Prostate gland (tissue), 2 donors: ENCODE results near the gene RAB3GAP2. TPM values are rescaled to one million over a fixed set of nuclear protein-coding genes. Genes with fewer than 3 reads are reported as not detected.

Experiments
- DNase-seq: peaks from one replicate; pipeline ENCODE4 v3.0.0-alpha.2; 2019; ENCODE audit warnings: low spot score
- H3K27ac ChIP-seq, 2 donors: fragments of 200-600 bp; sonication (generic); 2 replicates each; pipeline ENCODE4 v1.5.1; 2017 to 2019
- H3K27me3 ChIP-seq: fragments of 200-600 bp; sonication (generic); replicated peaks from 2 replicates; pipeline ENCODE4 v1.5.1; 2019; ENCODE audit not compliant: insufficient read depth
- H3K36me3 ChIP-seq, 2 donors: fragments of 200-600 bp; sonication (generic); 1 replicate in 1 of 2; 2 replicates in 1 of 2; pipeline versions ENCODE4 v1.5.1 to v1.8.1; 2017 to 2019
- H3K4me1 ChIP-seq: fragments of 200-600 bp; sonication (generic); replicated peaks from 2 replicates; pipeline ENCODE4 v1.5.1; 2019
- H3K4me3 ChIP-seq, 2 donors: fragments of 200-600 bp; sonication (generic); 2 replicates each; pipeline ENCODE4 v1.5.1; 2017 to 2019
- H3K9me3 ChIP-seq: fragments of 200-600 bp; sonication (generic); 2 replicates; pipeline ENCODE4 v1.5.1; 2017
- POLR2A ChIP-seq: fragments of 450-650 bp; IDR thresholded peaks from one replicate; pipeline ENCODE4 v1.6.1; 2016; ENCODE audit warnings: antibody characterized with exemption, mild to moderate bottlenecking
- POLR2AphosphoS5 ChIP-seq: sonication (generic); formaldehyde crosslinking; IDR thresholded peaks from one replicate; pipeline ENCODE4 v1.6.1; 2017; ENCODE audit warnings: antibody characterized with exemption
- WGBS: methylation state at CpG from one replicate; pipeline ENCODE4 v1.1.5; 2018; 5-methylcytosine and 5-hydroxymethylcytosine counted together
- intact Hi-C: fragments of 100-400 bp; cut with DNase I; formaldehyde crosslinking; loops from one replicate; pipeline ENCODE4 v1.14.2; 2022
- total RNA-seq, 2 donors: library from RNA; depleted of rRNA; stranded (reverse); fragments of >200 nt; gene quantifications; one replicate each; pipeline ENCODE4 v1.1.0, GENCODE V29; 2016
- TF ChIP-seq, protein P1 (sequence below), 4 experiments: fragments of 200-600 bp in 2 of 4; fragments of 450-650 bp in 2 of 4; sonication (generic) in 2 of 4; IDR thresholded peaks; 1 replicate in 3 of 4; 2 replicates in 1 of 4; pipeline ENCODE4 v1.5.1; 2016 to 2019; ENCODE audit warnings: antibody characterized with exemption in 4 of 4, mild to moderate bottlenecking in 2 of 4, moderate library complexity in 2 of 4

The RAB3GAP2 gene
- total RNA-seq, 2 donors from 2014 or later, result 17.6 to 20.7 TPM

DNA sequence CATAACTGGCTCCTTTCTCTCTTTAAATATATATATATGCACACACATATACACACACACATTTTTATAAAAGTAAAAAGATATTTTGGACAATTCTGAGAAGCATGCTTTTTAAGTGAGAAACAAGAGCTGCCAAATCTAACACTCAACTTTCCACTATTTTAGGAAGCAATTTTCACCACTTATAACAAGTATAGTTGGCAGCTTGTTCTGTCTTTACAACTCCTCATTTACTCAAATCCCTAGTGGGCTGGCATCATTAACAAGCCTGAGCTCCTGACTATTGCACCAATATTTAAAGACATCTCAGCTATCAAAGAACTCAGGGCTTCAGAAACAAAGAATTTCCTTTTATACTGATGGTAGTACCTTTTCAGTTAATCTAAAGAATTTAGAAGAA lies 76.6 kb downstream of the RAB3GAP2 start:
- no peak for TF ChIP-seq POLR2A
- no peak for TF ChIP-seq POLR2AphosphoS5
- TF ChIP-seq, protein P1, sequence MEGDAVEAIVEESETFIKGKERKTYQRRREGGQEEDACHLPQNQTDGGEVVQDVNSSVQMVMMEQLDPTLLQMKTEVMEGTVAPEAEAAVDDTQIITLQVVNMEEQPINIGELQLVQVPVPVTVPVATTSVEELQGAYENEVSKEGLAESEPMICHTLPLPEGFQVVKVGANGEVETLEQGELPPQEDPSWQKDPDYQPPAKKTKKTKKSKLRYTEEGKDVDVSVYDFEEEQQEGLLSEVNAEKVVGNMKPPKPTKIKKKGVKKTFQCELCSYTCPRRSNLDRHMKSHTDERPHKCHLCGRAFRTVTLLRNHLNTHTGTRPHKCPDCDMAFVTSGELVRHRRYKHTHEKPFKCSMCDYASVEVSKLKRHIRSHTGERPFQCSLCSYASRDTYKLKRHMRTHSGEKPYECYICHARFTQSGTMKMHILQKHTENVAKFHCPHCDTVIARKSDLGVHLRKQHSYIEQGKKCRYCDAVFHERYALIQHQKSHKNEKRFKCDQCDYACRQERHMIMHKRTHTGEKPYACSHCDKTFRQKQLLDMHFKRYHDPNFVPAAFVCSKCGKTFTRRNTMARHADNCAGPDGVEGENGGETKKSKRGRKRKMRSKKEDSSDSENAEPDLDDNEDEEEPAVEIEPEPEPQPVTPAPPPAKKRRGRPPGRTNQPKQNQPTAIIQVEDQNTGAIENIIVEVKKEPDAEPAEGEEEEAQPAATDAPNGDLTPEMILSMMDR (IDR thresholded peaks at IDR 0.05), result no peak
- Histone ChIP-seq H3K4me1 (no peaks in the 10 kb centered on the region), H3K27me3 (no peaks in the 10 kb centered on the region), H3K4me3 (no peak overlapping the region), H3K36me3 (peaks cover 0 to 6% of the 10 kb centered on the region in 2 donors), H3K9me3 (no peaks in the 10 kb centered on the region), H3K27ac (no peak overlapping the region)
- intact Hi-C loops, result no loop called here
- no peak for DNase-seq

DNA sequence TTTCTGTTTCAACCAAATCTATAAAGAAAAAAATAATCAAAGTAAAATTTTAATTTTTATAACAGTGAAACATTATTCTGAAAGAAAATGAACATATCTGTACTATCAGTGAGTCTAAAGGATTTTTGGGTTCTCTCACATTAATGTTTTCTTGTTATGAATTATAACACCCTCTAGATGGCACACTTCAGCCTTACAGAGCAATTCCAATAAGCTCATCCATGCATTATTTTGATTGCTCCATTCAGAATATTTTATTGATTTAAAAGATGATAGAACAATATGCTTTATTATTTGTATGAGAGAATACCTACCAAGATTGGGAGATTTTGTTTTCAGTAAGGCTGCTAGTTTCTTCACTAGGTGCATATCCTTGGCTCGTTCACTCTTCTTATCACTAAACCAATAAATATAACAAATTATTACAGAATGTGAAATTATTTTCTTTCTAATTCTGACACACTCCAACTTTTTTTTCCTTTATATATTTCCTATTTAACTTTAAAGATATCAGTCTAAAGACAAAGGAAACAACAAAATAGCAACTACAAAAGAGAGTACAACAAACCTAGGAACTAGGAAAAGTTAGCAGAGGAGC lies 82.4 kb downstream of the RAB3GAP2 start:
- no peak overlapping the region for H3K4me3 ChIP-seq

GRCh38 chr1:220188538-220188937 lies 83.7 kb downstream of the RAB3GAP2 start:
- intact Hi-C loops, result no loop called here
- H3K27me3 ChIP-seq, result no peaks in the 10 kb centered on the region
- no peak for TF ChIP-seq POLR2A
- TF ChIP-seq POLR2AphosphoS5, result no peak
- TF ChIP-seq, protein P1 (IDR thresholded peaks at IDR 0.05), result no peak
- DNase-seq, result no peak
- peaks cover 0 to 6% of the 10 kb centered on the region in 2 donors for H3K36me3 ChIP-seq
- no peak overlapping the region for H3K4me3 ChIP-seq
- WGBS, result 89% methylated on average over 2 of the region's 2 CpGs
- no peaks in the 10 kb centered on the region for H3K9me3 ChIP-seq
- no peak overlapping the region for H3K27ac ChIP-seq
- H3K4me1 ChIP-seq, result no peaks in the 10 kb centered on the region

More for the DNA sequence above, 82.4 kb downstream of the RAB3GAP2 start:
- Histone ChIP-seq H3K27ac (no peak overlapping the region), H3K9me3 (no peaks in the 10 kb centered on the region), H3K27me3 (no peaks in the 10 kb centered on the region), H3K36me3 (peaks cover 0 to 9% of the 10 kb centered on the region in 2 donors), H3K4me1 (no peaks in the 10 kb centered on the region)
- intact Hi-C loops, result no loop called here
- TF ChIP-seq, protein P1 (IDR thresholded peaks at IDR 0.05), result peak in 2 of 4 experiments; percentile 33 to 36
- TF ChIP-seq POLR2A, result no peak
- DNase-seq, result no peak
- WGBS, result 83% methylated on average over 1 of the region's 1 CpG

DNA sequence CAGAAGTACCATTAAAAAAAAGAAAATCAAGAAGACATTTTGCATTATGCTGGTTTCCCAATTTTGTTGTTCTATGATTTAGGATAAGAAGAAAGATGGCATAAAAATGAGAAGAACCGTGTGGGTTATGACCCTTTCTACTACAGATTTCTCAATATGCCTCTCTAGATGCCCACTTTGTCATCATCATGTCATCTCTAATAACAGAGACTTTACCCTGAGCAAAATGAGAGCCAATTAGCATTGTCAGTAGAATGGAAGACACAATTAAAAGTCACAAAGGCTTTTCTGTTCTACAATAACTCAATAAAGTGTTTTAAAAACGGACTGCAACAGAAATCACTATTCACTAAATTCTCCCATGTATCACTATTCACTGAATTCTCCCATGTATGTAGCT lies 85.5 kb downstream of the RAB3GAP2 start:
- H3K27me3 ChIP-seq, result no peaks in the 10 kb centered on the region
- no peak overlapping the region for H3K4me3 ChIP-seq
- no peaks in the 10 kb centered on the region for H3K9me3 ChIP-seq
- 92% methylated on average over 2 of the region's 2 CpGs for WGBS
- TF ChIP-seq POLR2AphosphoS5, result no peak
- TF ChIP-seq POLR2A, result no peak
- TF ChIP-seq, protein P1 (IDR thresholded peaks at IDR 0.05), result no peak
- H3K36me3 ChIP-seq, result peaks cover 0 to 6% of the 10 kb centered on the region in 2 donors
- H3K4me1 ChIP-seq, result no peaks in the 10 kb centered on the region
- intact Hi-C loops, result no loop called here
- no peak overlapping the region for H3K27ac ChIP-seq
- no peak for DNase-seq

DNA sequence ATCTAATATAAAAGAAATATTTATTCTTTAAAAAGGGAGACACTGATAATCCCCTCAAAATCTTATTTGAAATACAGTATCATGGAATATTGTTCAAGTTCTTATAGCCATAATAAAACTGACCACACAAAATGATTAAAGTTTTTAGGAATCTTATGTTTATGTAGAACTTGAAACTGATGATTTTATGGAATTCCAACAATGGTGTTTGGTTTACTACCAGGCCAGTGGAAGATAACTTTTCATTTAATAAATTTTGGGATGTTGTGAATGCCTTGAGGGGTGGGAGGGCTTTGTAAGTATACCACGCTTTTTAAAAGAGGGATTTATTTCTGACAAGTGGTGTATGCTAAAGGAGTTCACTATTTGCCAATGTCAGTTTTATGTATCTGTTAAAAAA lies 87.7 kb downstream of the RAB3GAP2 start:
- no peaks in the 10 kb centered on the region for H3K27me3 ChIP-seq
- intact Hi-C loops, result no loop called here
- H3K9me3 ChIP-seq, result no peaks in the 10 kb centered on the region
- H3K4me1 ChIP-seq, result no peaks in the 10 kb centered on the region
- peaks cover 0 to 6% of the 10 kb centered on the region in 2 donors for H3K36me3 ChIP-seq
- H3K4me3 ChIP-seq, result no peak overlapping the region
- H3K27ac ChIP-seq, result no peak overlapping the region
- no peak for DNase-seq
- 73% methylated on average over 1 of the region's 1 CpG for WGBS
- TF ChIP-seq POLR2A (no peak), POLR2AphosphoS5 (no peak)
- TF ChIP-seq, protein P1 (IDR thresholded peaks at IDR 0.05), result no peak
